ENCODE measurements around the gene HPSE2. TPM values are rescaled to one million over a fixed set of nuclear protein-coding genes. Genes with fewer than 3 reads are reported as not detected.

Gene HPSE2
- total and polyA plus RNA-seq, 2 of the 8 experiments (the other 6 are each of a cell fraction or from before 2014, with no cell fraction given): 0.41 to 0.58 TPM

DNA sequence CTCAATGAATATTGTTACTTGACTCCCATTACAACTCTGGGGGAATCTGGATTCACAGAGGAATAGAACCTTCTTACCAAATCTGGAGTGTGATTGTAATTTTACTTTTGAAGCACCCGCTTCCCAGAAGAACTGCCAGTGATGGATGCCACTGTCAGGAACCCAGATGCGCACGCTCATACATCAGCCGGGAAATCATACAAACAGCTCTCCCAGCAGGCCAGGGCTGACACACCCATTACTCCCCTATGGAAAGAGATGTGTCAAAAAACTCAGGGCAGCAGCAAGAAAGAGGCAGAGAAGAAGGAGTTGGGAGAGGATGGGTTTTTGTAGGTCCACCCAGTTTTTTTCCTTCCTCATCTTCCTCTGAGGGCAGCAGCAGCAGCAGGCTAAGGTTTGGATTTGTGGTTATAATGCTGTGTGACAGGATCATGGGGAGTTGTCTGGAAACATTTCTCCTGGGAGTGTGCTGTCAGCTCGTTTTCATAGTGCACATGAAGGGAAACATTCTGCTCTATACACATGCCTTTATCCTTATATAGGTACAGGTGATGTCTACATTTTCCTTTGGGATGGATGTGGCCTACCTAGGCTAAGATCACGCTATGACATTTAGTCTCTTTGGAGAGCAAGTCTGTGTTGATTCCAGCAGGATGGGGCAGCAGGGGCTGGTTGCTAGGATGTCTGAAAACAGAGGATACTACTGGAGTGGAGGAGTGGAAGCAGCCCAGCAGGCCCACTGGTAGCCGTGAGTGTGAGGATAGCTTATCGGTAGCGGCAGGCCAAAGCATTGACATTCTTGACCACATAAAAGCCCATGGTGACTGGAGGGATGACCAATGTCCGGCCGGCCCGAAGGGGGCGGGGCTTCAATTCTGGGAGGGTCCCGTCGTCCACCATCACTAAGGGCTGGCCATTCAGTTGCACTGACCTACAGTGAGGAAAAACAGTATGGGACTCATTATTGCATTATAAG, 776.6 kb downstream of the HPSE2 start:
- no peak overlapping the region for H3K4me3 ChIP-seq (ENCODE audit: extremely low read depth in 1 of 4, insufficient read depth in 2 of 4, low read depth in 3 of 4, low read length in 4 of 4)
- TF ChIP-seq ASH2L (IDR thresholded peaks at IDR 0.05; ENCODE audit: low read length) (no peak), KDM5A (IDR thresholded peaks at IDR 0.05; ENCODE audit: low read length) (no peak), EGR1 (IDR thresholded peaks at IDR 0.05; ENCODE audit: borderline replicate concordance, low read depth, low read length) (no peak)
- H3K9me3 ChIP-seq (ENCODE audit: insufficient read depth in 2 of 2, low read depth in 1 of 2, low read length in 1 of 2): no peaks in the 10 kb centered on the region
- POLR2A ChIA-PET (ENCODE audit: partially characterized antibody): interaction anchor here (1.1 kb wide), 1 partner anchor 13 kb away, joined by 3 read pairs; no protein-coding TSS in a partner anchor
- WGBS, 2 experiments (ENCODE audit: extremely low coverage in 1 of 2, insufficient coverage in 1 of 2, insufficient read length in 1 of 2, insufficient replicate concordance in 2 of 2, low coverage in 1 of 2, low lambda C conversion rate in 2 of 2, missing lambda C conversion rate in 1 of 2): 90% methylated on average over 15 of the region's 15 CpGs; no CpG with 5 or more reads in 1 of the 2 experiments
- H3K4ac ChIP-seq (replicated peaks; ENCODE audit: insufficient read length, low read depth, low read length): no peak overlapping the region
- H2BK120ac ChIP-seq (replicated peaks; ENCODE audit: low read depth, low read length): no peak overlapping the region
- no peaks in the 10 kb centered on the region for H3K79me1 ChIP-seq (ENCODE audit: low read depth, low read length)
- no peak overlapping the region for H3K56ac ChIP-seq (replicated peaks; ENCODE audit: insufficient read length, low read depth, low read length)
- H3K27me3 ChIP-seq (replicated peaks in 1 of 4; ENCODE audit: control insufficient read depth in 3 of 4, extremely low read depth in 1 of 4, insufficient read depth in 3 of 4, low read length in 3 of 4): no peaks in the 10 kb centered on the region
- H3K36me3 ChIP-seq (ENCODE audit: control insufficient read depth in 2 of 4, insufficient read depth in 4 of 4, low read length in 3 of 4): no peaks in the 10 kb centered on the region
- no peak overlapping the region for H2BK5ac ChIP-seq (ENCODE audit: low read depth, low read length)
- no peak overlapping the region for H2AK5ac ChIP-seq (ENCODE audit: low read depth, low read length)
- no peak overlapping the region for H3K9ac ChIP-seq (replicated peaks in 1 of 4; ENCODE audit: extremely low read depth in 1 of 4, low read depth in 3 of 4, low read length in 3 of 4)
- no peak overlapping the region for H4K5ac ChIP-seq (ENCODE audit: insufficient read length, low read depth, low read length)
- H3K27ac ChIP-seq (ENCODE audit: low read depth, low read length): no peak overlapping the region
- peak overlapping the region; percentile 9; the same call in 1 of the 2 replicates for H2BK20ac ChIP-seq (ENCODE audit: low read length)
- no peaks in the 10 kb centered on the region; the same call in 1 of the 2 replicates for H3K23me2 ChIP-seq (ENCODE audit: low read depth, low read length)
- no peak overlapping the region for H3K14ac ChIP-seq (ENCODE audit: insufficient read length)
- CTCF ChIA-PET (ENCODE audit: partially characterized antibody): interaction anchor here (1.2 to 1.5 kb wide), 3 partner anchors 33 to 289 kb away, joined by 3 to 7 read pairs (median 4); no protein-coding TSS in a partner anchor
- no peak for DNase-seq (ENCODE audit: low read depth in 1 of 2, low spot score in 2 of 2)
- peaks cover 5 to 14% (median 11%) of the 10 kb centered on the region in 4 experiments for H3K4me1 ChIP-seq (replicated peaks in 1 of 4; ENCODE audit: control insufficient read depth in 3 of 4, insufficient read depth in 4 of 4, low read length in 3 of 4)
- H2BK12ac ChIP-seq (ENCODE audit: low read depth, low read length): no peak overlapping the region
- H3K4me2 ChIP-seq (ENCODE audit: insufficient read depth in 1 of 2, low read depth in 2 of 2, low read length in 2 of 2): no peak overlapping the region
- no peaks in the 10 kb centered on the region for H4K20me1 ChIP-seq (replicated peaks in 1 of 2; ENCODE audit: control insufficient read depth in 1 of 2, insufficient read depth in 2 of 2, low read length in 2 of 2)
- H4K8ac ChIP-seq (ENCODE audit: extremely low read depth, insufficient read depth, low read length): no peak overlapping the region
- no peak overlapping the region for H3K18ac ChIP-seq (ENCODE audit: extremely low read depth, low read length)
- peak overlapping the region; percentile 32 for H4K91ac ChIP-seq (replicated peaks; ENCODE audit: insufficient read length, low read length)
- no peak overlapping the region for H3K23ac ChIP-seq (ENCODE audit: insufficient read length)
- H2BK15ac ChIP-seq (ENCODE audit: low read length): no peak overlapping the region
- FAIRE-seq: no peak
- no peaks in the 10 kb centered on the region for H3K79me2 ChIP-seq (ENCODE audit: control insufficient read depth in 1 of 2, insufficient read depth in 2 of 2, low read length in 2 of 2)
- H2AFZ ChIP-seq (ENCODE audit: low read length): no peak overlapping the region

Measured in H1 (cell line).